HepG2 (cell line): ENCODE results near the gene ACBD3. TPM values are rescaled to one million over a fixed set of nuclear protein-coding genes. Genes with fewer than 3 reads are reported as not detected.

Experiments used
- ATAC-seq: fragments of 200-7000 bp; cut with Tn5 transposase; 3 replicates; pipeline ENCODE4 v1.9.1; 2020; ENCODE audit warnings: mild to moderate bottlenecking, moderate library complexity
- BruUV-seq: library from RNA; stranded (reverse); fragments of 400-500 nt; replicated peaks from 2 replicates; lab custom pipeline; 2021; lab: Mats Ljungman, UMichigan
- CTCF ChIA-PET: fragments of 300-600 bp; formaldehyde crosslinking; extraction: SDS; loops from one replicate; lab custom pipeline; 2021; ENCODE audit warnings: low total read pairs, inconsistent platforms, low intra/inter-chr PET ratio; lab: Yijun Ruan, JAX
- POLR2A ChIA-PET: fragments of 350-600 bp; sonication (Branson Sonifier 250); formaldehyde crosslinking; loops from one replicate; lab custom pipeline; 2020; ENCODE audit warnings: antibody characterized with exemption, inconsistent platforms; lab: Yijun Ruan, JAX
- DNase-seq: peaks from one replicate; pipeline ENCODE4 v3.0.0-alpha.2; 2015; ENCODE audit warnings: low spot score
- FAIRE-seq: peaks from 3 replicates; lab custom pipeline; 2011; peaks lifted over from hg19 to GRCh38; lab: Jason Lieb, UNC
- H2AFZ ChIP-seq: one replicate; pipeline ENCODE4 v1.6.1; 2011; ENCODE audit warnings: low read length, inconsistent platforms
- H3K27ac ChIP-seq: fragments of 300-600 bp; 3 replicates; pipeline ENCODE4 v1.8.0; 2011; ENCODE audit warnings: mixed run types, mild to moderate bottlenecking, mixed read lengths, low read length, inconsistent platforms; ENCODE audit not compliant: insufficient read depth; ENCODE audit errors: extremely low read length
- H3K27me3 ChIP-seq, 2 experiments: fragments of 200-600 bp in 1 of 2; 2 replicates in 1 of 2; 3 replicates in 1 of 2; pipeline versions ENCODE4 v1.6.0 to v1.8.0; 2011; ENCODE audit warnings: low read length in 2 of 2, mild to moderate bottlenecking in 2 of 2, moderate library complexity in 2 of 2, inconsistent platforms in 1 of 2; ENCODE audit not compliant: insufficient read depth in 2 of 2, control insufficient read depth in 1 of 2
- H3K36me3 ChIP-seq, 2 experiments: fragments of 200-600 bp in 1 of 2; replicated peaks in 1 of 2; 2 replicates in 1 of 2; 3 replicates in 1 of 2; pipeline versions ENCODE4 v1.5.1 to v1.8.0; 2011; ENCODE audit warnings: low read length in 2 of 2, inconsistent platforms in 1 of 2; ENCODE audit not compliant: insufficient read depth in 2 of 2, control insufficient read depth in 1 of 2
- H3K4me1 ChIP-seq: 2 replicates; pipeline ENCODE4 v1.5.1; 2012; ENCODE audit warnings: low read length, inconsistent platforms; ENCODE audit not compliant: insufficient read depth
- H3K4me2 ChIP-seq: 2 replicates; pipeline ENCODE4 v1.6.0; 2011; ENCODE audit warnings: low read depth, low read length, inconsistent platforms
- H3K4me3 ChIP-seq, 3 experiments: fragments of 200-600 bp in 1 of 3; sonication (generic), shearing (Covaris generic) in 1 of 3; replicated peaks in 1 of 3; 2 replicates each; pipeline ENCODE4 v1.5.1; 2011 to 2016; ENCODE audit warnings: low read length in 3 of 3, inconsistent platforms in 2 of 3, low read depth in 2 of 3, mild to moderate bottlenecking in 2 of 3, control low read depth in 1 of 3, mixed read lengths in 1 of 3; ENCODE audit not compliant: insufficient read depth in 1 of 3
- H3K79me2 ChIP-seq: one replicate; pipeline ENCODE4 v1.6.1; 2011; ENCODE audit warnings: low read length, inconsistent platforms; ENCODE audit not compliant: insufficient read depth
- H3K9ac ChIP-seq: 2 replicates; pipeline ENCODE4 v1.6.0; 2011; ENCODE audit warnings: mild to moderate bottlenecking, low read depth, low read length, inconsistent platforms; ENCODE audit not compliant: insufficient read depth
- H3K9me3 ChIP-seq: 2 replicates; pipeline ENCODE4 v1.5.1; 2012; ENCODE audit warnings: mild to moderate bottlenecking, low read length
- H4K20me1 ChIP-seq: 2 replicates; pipeline ENCODE4 v1.6.0; 2011; ENCODE audit warnings: inconsistent platforms, mild to moderate bottlenecking, low read length, moderate library complexity; ENCODE audit not compliant: insufficient read depth
- HMG20B ChIP-seq: conservative IDR thresholded peaks from 2 replicates; pipeline ENCODE4 v1.6.1; 2016; ENCODE audit warnings: missing genetic modification reagents, missing compliant biosample characterization
- JDP2 ChIP-seq: sonication (generic); formaldehyde crosslinking; IDR thresholded peaks from 2 replicates; pipeline ENCODE4 v1.8.1; 2022; ENCODE audit warnings: missing genetic modification reagents, borderline replicate concordance
- MYNN ChIP-seq: sonication (generic); formaldehyde crosslinking; IDR thresholded peaks from 2 replicates; pipeline ENCODE4 v1.4.0; 2020; ENCODE audit warnings: mild to moderate bottlenecking, low read depth, missing genetic modification reagents
- MZF1 ChIP-seq: sonication (generic); formaldehyde crosslinking; IDR thresholded peaks from 2 replicates; pipeline ENCODE4 v1.8.1; 2023; ENCODE audit warnings: mild to moderate bottlenecking, missing genetic modification reagents, borderline replicate concordance
- NCOA5 ChIP-seq: sonication (generic); formaldehyde crosslinking; IDR thresholded peaks from 2 replicates; pipeline ENCODE4 v1.4.0; 2020; ENCODE audit warnings: missing genetic modification reagents
- PTBP1 ChIP-seq: fragments of 200-400 bp; formaldehyde crosslinking; IDR thresholded peaks from 2 replicates; pipeline ENCODE4 v1.6.1; 2018; ENCODE audit warnings: low read length, low read depth; ENCODE audit not compliant: poor library complexity, severe bottlenecking
- RAD21 ChIP-seq: fragments of 450-650 bp; formaldehyde crosslinking; IDR thresholded peaks from 2 replicates; pipeline ENCODE4 v1.5.0; 2020; ENCODE audit warnings: mild to moderate bottlenecking
- ZNF10 ChIP-seq: sonication (generic); formaldehyde crosslinking; IDR thresholded peaks from 2 replicates; pipeline ENCODE4 v1.4.0; 2020; ENCODE audit warnings: mild to moderate bottlenecking, low read depth, missing genetic modification reagents, borderline replicate concordance
- ZNF335 ChIP-seq: sonication (generic); formaldehyde crosslinking; IDR thresholded peaks from 2 replicates; pipeline ENCODE4 v1.4.0; 2020; ENCODE audit warnings: missing genetic modification reagents
- ZNF598 ChIP-seq: sonication (generic); formaldehyde crosslinking; IDR thresholded peaks from 2 replicates; pipeline ENCODE4 v1.5.1; 2020; ENCODE audit warnings: mild to moderate bottlenecking, missing genetic modification reagents, borderline replicate concordance
- WGBS: methylation state at CpG from one replicate; pipeline ENCODE4 v1.1.6; 2017; ENCODE audit warnings: low lambda C conversion rate; 5-methylcytosine and 5-hydroxymethylcytosine counted together
- in situ Hi-C: cut with HindIII; loops from 2 replicates; pipeline ENCODE4 v1.10.0; 2017; ENCODE audit warnings: low pct_unique_long_range_greater_than_20kb; ENCODE audit not compliant: extremely low pct_ligation_motif_present
- intact Hi-C: fragments of 100-400 bp; cut with micrococcal nuclease; formaldehyde crosslinking; loops from one replicate; pipeline ENCODE4 v1.10.0; 2022; ENCODE audit not compliant: unreplicated experiment
- polyA plus RNA-seq, 8 experiments: library from polyadenylated mRNA; depleted of rRNA in 3 of 8; stranded (reverse) in 7 of 8; unstranded in 1 of 8; fragments of >200 nt; fragmentation: Illumina TruSeq in 4 of 8; extraction: Trizol in 4 of 8; gene quantifications; 2 replicates each; pipeline versions ENCODE4 v1.2.1 to v1.2.3, GENCODE V29; 2011 to 2016; ENCODE audit warnings: low read depth in 4 of 8, missing spikeins in 1 of 8, mixed read lengths in 1 of 8; ENCODE audit not compliant: insufficient read depth in 1 of 8
- total RNA-seq, 5 experiments: library from RNA; depleted of rRNA; stranded (reverse); fragments of >200 nt; fragmentation: Illumina TruSeq; extraction: Trizol; gene quantifications; 2 replicates each; pipeline ENCODE4 v1.2.3, GENCODE V29; 2016; ENCODE audit warnings: low read depth in 1 of 5
- TF ChIP-seq, protein P1 (sequence below): sonication (generic); formaldehyde crosslinking; IDR thresholded peaks from 2 replicates; pipeline ENCODE4 v1.4.0; 2020; ENCODE audit warnings: missing genetic modification reagents
- TF ChIP-seq, protein P2 (sequence below): sonication (generic); formaldehyde crosslinking; IDR thresholded peaks from 2 replicates; pipeline ENCODE4 v1.4.0; 2020; ENCODE audit warnings: missing genetic modification reagents, mild to moderate bottlenecking, borderline replicate concordance
- TF ChIP-seq, protein P3 (sequence below): sonication (generic); formaldehyde crosslinking; IDR thresholded peaks from 2 replicates; pipeline ENCODE4 v1.4.0; 2020; ENCODE audit warnings: missing genetic modification reagents, borderline replicate concordance

The ACBD3 gene
- total and polyA plus RNA-seq, 2 of the 13 experiments (the other 11 are each of a cell fraction or from before 2014, with no cell fraction given), result 24.3 to 39.3 TPM

DNA sequence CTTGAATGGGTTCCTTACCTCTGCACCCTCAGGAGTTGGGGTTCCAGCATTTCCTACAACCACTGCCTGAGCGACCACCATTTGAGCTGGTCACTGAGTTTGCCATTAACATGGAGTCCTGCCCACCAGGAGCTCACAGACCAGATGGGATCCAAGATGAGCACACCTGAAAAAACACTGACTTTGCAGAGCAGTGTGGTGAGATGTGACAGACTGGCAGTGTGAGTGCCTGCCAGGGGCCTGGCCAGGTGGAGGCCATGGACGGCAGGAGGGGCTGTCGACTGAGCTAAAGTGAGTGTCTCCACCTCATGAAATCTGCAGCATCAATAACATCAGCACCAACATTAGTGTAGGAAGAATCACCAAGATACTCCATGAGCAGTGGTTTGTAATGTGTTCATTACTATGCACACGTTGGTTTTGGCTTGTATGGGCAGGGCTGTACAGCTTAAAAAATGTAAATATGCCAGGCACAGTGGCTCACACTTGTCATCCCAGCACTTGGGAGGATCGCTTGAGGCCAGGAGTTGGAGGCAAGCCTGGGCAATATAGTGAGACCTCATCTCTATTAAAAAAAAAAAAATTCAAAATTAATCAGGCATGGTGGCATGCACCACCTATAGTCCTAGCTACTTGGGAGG lies 24.8 kb upstream of the ACBD3 start:
- TF ChIP-seq, protein P1, sequence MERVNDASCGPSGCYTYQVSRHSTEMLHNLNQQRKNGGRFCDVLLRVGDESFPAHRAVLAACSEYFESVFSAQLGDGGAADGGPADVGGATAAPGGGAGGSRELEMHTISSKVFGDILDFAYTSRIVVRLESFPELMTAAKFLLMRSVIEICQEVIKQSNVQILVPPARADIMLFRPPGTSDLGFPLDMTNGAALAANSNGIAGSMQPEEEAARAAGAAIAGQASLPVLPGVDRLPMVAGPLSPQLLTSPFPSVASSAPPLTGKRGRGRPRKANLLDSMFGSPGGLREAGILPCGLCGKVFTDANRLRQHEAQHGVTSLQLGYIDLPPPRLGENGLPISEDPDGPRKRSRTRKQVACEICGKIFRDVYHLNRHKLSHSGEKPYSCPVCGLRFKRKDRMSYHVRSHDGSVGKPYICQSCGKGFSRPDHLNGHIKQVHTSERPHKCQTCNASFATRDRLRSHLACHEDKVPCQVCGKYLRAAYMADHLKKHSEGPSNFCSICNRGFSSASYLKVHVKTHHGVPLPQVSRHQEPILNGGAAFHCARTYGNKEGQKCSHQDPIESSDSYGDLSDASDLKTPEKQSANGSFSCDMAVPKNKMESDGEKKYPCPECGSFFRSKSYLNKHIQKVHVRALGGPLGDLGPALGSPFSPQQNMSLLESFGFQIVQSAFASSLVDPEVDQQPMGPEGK (CRISPR knock-in tag), result no peak
- TF ChIP-seq JDP2 (no peak), PTBP1 (no peak), ZNF335 (CRISPR knock-in tag) (no peak), HMG20B (no peak), MYNN (no peak), NCOA5 (no peak), ZNF10 (CRISPR knock-in tag) (no peak), ZNF598 (no peak), MZF1 (CRISPR knock-in tag) (no peak), RAD21 (CRISPR knock-in tag) (no peak)
- TF ChIP-seq, protein P2, sequence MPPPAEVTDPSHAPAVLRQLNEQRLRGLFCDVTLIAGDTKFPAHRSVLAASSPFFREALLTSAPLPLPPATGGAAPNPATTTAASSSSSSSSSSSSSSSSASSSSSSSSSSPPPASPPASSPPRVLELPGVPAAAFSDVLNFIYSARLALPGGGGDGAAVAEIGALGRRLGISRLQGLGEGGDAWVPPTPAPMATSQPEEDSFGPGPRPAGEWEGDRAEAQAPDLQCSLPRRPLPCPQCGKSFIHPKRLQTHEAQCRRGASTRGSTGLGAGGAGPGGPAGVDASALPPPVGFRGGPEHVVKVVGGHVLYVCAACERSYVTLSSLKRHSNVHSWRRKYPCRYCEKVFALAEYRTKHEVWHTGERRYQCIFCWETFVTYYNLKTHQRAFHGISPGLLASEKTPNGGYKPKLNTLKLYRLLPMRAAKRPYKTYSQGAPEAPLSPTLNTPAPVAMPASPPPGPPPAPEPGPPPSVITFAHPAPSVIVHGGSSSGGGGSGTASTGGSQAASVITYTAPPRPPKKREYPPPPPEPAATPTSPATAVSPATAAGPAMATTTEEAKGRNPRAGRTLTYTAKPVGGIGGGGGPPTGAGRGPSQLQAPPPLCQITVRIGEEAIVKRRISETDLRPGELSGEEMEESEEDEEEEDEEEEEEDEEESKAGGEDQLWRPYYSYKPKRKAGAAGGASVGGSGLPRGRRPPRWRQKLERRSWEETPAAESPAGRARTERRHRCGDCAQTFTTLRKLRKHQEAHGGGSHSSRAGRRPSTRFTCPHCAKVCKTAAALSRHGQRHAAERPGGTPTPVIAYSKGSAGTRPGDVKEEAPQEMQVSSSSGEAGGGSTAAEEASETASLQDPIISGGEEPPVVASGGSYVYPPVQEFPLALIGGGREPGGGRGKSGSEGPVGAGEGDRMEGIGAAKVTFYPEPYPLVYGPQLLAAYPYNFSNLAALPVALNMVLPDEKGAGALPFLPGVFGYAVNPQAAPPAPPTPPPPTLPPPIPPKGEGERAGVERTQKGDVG (CRISPR knock-in tag), result no peak
- TF ChIP-seq, protein P3, sequence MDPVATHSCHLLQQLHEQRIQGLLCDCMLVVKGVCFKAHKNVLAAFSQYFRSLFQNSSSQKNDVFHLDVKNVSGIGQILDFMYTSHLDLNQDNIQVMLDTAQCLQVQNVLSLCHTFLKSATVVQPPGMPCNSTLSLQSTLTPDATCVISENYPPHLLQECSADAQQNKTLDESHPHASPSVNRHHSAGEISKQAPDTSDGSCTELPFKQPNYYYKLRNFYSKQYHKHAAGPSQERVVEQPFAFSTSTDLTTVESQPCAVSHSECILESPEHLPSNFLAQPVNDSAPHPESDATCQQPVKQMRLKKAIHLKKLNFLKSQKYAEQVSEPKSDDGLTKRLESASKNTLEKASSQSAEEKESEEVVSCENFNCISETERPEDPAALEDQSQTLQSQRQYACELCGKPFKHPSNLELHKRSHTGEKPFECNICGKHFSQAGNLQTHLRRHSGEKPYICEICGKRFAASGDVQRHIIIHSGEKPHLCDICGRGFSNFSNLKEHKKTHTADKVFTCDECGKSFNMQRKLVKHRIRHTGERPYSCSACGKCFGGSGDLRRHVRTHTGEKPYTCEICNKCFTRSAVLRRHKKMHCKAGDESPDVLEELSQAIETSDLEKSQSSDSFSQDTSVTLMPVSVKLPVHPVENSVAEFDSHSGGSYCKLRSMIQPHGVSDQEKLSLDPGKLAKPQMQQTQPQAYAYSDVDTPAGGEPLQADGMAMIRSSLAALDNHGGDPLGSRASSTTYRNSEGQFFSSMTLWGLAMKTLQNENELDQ (CRISPR knock-in tag), result no peak

More for the DNA sequence above, 24.8 kb upstream of the ACBD3 start:
- H3K4me1 ChIP-seq, result peaks cover 37% of the 10 kb centered on the region
- 60% methylated on average over 3 of the region's 5 CpGs for WGBS
- no peaks in the 10 kb centered on the region for H3K36me3 ChIP-seq
- DNase-seq, result no peak
- peaks cover 2 to 26% of the 10 kb centered on the region in 2 experiments; a peak in 3 of 5 replicates for H3K27me3 ChIP-seq
- FAIRE-seq, result no peak
- intact Hi-C loops (no loop called here), in situ Hi-C loops (no loop called here)
- no peak overlapping the region for H2AFZ ChIP-seq
- no peak overlapping the region for H3K27ac ChIP-seq
- no peak overlapping the region for H3K9ac ChIP-seq
- no peaks in the 10 kb centered on the region for H3K9me3 ChIP-seq
- H3K79me2 ChIP-seq, result no peaks in the 10 kb centered on the region
- ChIA-PET CTCF (no interaction called here), POLR2A (interaction anchor here (1.4 kb wide), 1 partner anchor 12 kb away, joined by 4 read pairs; the partner anchor contains the start of gene MIXL1)
- no TSS peak for BruUV-seq
- no peak overlapping the region for H3K4me3 ChIP-seq
- ATAC-seq, result no peak
- no peak overlapping the region for H3K4me2 ChIP-seq
- H4K20me1 ChIP-seq, result no peaks in the 10 kb centered on the region
